ENCODE measurements around the gene FIGN. TPM values are rescaled to one million over a fixed set of nuclear protein-coding genes. Genes with fewer than 3 reads are reported as not detected.

Gene FIGN
- total and polyA plus RNA-seq, 10 of the 15 experiments (the other 5 are each of a cell fraction or from before 2014, with no cell fraction given) = under 0.01 to 0.01 TPM; not detected in 8

- TF ChIP-seq KLF5 (IDR thresholded peaks at IDR 0.05; ENCODE audit: partially characterized antibody) (no peak), POLR2A (IDR thresholded peaks at IDR 0.05; ENCODE audit: low read depth, low read length) (no peak), SUPT20H (IDR thresholded peaks at IDR 0.05; ENCODE audit: borderline replicate concordance, control insufficient read depth, low read depth, low read length) (no peak), BCL3 (IDR thresholded peaks at IDR 0.05; ENCODE audit: borderline replicate concordance, insufficient read depth, low read depth, low read length, poor library complexity, severe bottlenecking) (no peak), RCOR1 (conservative IDR thresholded peaks at IDR 0.05; ENCODE audit: low read depth, low read length) (no peak), RAD51 (IDR thresholded peaks at IDR 0.05) (no peak), SIX5 (IDR thresholded peaks at IDR 0.05; ENCODE audit: low read depth, low read length, severe bottlenecking) (no peak), TCF12 (IDR thresholded peaks at IDR 0.05; ENCODE audit: low read depth, low read length) (no peak), MTA2 (IDR thresholded peaks at IDR 0.05; ENCODE audit: low read depth) (no peak), CHD2 (IDR thresholded peaks at IDR 0.05; ENCODE audit: borderline replicate concordance, low read depth, low read length) (no peak)
- DNase-seq (ENCODE audit: low read depth, low spot score) (no peak), ATAC-seq (no peak), FAIRE-seq (no peak)
- Histone ChIP-seq H4K20me1 (ENCODE audit: control insufficient read depth, insufficient read depth) (no peaks in the 10 kb centered on the region), H3K4me3 (no peak overlapping the region), H3K4me2 (ENCODE audit: control insufficient read depth, insufficient read depth) (no peak overlapping the region), H3K9ac (ENCODE audit: control insufficient read depth, insufficient read depth, low read length) (no peak overlapping the region), H3K27me3 (replicated peaks in 1 of 2; ENCODE audit: control insufficient read depth in 2 of 2, insufficient read depth in 2 of 2, low read length in 1 of 2) (no peaks in the 10 kb centered on the region), H3K27ac (ENCODE audit: control insufficient read depth, insufficient read depth) (no peak overlapping the region), H2AFZ (ENCODE audit: control insufficient read depth, low read depth, low read length) (no peak overlapping the region), H3K9me3 (replicated peaks; ENCODE audit: control insufficient read depth, insufficient read depth, low read length) (no peaks in the 10 kb centered on the region), H3K79me2 (ENCODE audit: control insufficient read depth, insufficient read depth, low read length) (no peaks in the 10 kb centered on the region), H3K4me1 (ENCODE audit: control insufficient read depth, insufficient read depth, low read length) (no peaks in the 10 kb centered on the region), H3K36me3 (ENCODE audit: control insufficient read depth in 2 of 2, insufficient read depth in 2 of 2, low read length in 1 of 2) (no peaks in the 10 kb centered on the region)
- ChIA-PET SMC1A (ENCODE audit: uncharacterized antibody, unreplicated experiment) (no interaction called here), POLR2A (no interaction called here), RAD21 (ENCODE audit: unreplicated experiment) (no interaction called here), CTCF (no interaction called here)
- intact Hi-C loops (cut with micrococcal nuclease; ENCODE audit: unreplicated experiment) (no loop called here), in situ Hi-C loops (cut with MboI) (no loop called here)
- 22% methylated on average over 4 of the region's 4 CpGs for WGBS (ENCODE audit: insufficient coverage, insufficient replicate concordance, low lambda C conversion rate, missing lambda C conversion rate)
- no TSS peak for BruUV-seq (replicated peaks)
Observed at GRCh38 chr2:163767097-163767496, 31.3 kb upstream of the FIGN start.
